Esophagus muscularis mucosa (tissue), 4 donors: Measurements from ENCODE around the gene ZNF234. TPM values are rescaled to one million over a fixed set of nuclear protein-coding genes. Genes with fewer than 3 reads are reported as not detected.
A peak's percentile ranks its signal among the peaks of the same experiment; 100 is the strongest.

Experiments
- DNase-seq: peaks from one replicate; pipeline ENCODE4 v3.0.0-alpha.2; 2017; ENCODE audit errors: extremely low spot score
- H3K27ac ChIP-seq, 4 donors: fragments of 200-600 bp; sonication (generic); replicated peaks in 1 of 4; 1 replicate in 3 of 4; 2 replicates in 1 of 4; pipeline ENCODE4 v1.5.1; 2016 to 2019; ENCODE audit warnings: mild to moderate bottlenecking in 1 of 4
- H3K27me3 ChIP-seq, 4 donors: fragments of 200-600 bp; sonication (generic); one replicate each; pipeline versions ENCODE4 v1.5.1 to v1.6.0; 2016 to 2019
- H3K36me3 ChIP-seq, 4 donors: fragments of 200-600 bp; sonication (generic); one replicate each; pipeline ENCODE4 v1.5.1; 2016 to 2019
- H3K4me1 ChIP-seq, 4 donors: fragments of 200-600 bp; sonication (generic); one replicate each; pipeline ENCODE4 v1.5.1; 2016 to 2019
- H3K4me3 ChIP-seq, 4 donors: fragments of 200-600 bp; sonication (generic); 1 replicate in 2 of 4; 2 replicates in 2 of 4; pipeline ENCODE4 v1.5.1; 2016 to 2019; ENCODE audit warnings: mild to moderate bottlenecking in 4 of 4, moderate library complexity in 1 of 4
- H3K9me3 ChIP-seq, 4 donors: fragments of 200-600 bp; sonication (generic); 1 replicate in 3 of 4; 2 replicates in 1 of 4; pipeline ENCODE4 v1.5.1; 2016 to 2019
- EP300 ChIP-seq: sonication (generic); formaldehyde crosslinking; IDR thresholded peaks from one replicate; pipeline ENCODE4 v1.6.1; 2017; ENCODE audit warnings: antibody characterized with exemption
- POLR2A ChIP-seq: fragments of 450-650 bp; IDR thresholded peaks from one replicate; pipeline ENCODE4 v1.6.1; 2017; ENCODE audit warnings: antibody characterized with exemption, moderate library complexity, mild to moderate bottlenecking, low read depth
- POLR2AphosphoS5 ChIP-seq, 2 donors: sonication (generic); formaldehyde crosslinking; IDR thresholded peaks; one replicate each; pipeline ENCODE4 v1.6.1; 2017; ENCODE audit warnings: antibody characterized with exemption in 2 of 2
- WGBS: methylation state at CpG from one replicate; pipeline ENCODE4 v1.1.5; 2018; 5-methylcytosine and 5-hydroxymethylcytosine counted together
- intact Hi-C: fragments of 100-400 bp; cut with DNase I; formaldehyde crosslinking; loops from one replicate; pipeline ENCODE4 v1.15.1; 2023
- total RNA-seq, 4 donors: library from RNA; depleted of rRNA; stranded (reverse); fragments of >200 nt; gene quantifications; one replicate each; pipeline versions ENCODE4 v1.1.0 to v1.2.1, GENCODE V29; 2016
- TF ChIP-seq, protein P1 (sequence below), 3 experiments: fragments of 200-600 bp in 2 of 3; fragments of 450-650 bp in 1 of 3; sonication (generic) in 2 of 3; IDR thresholded peaks; one replicate each; pipeline ENCODE4 v1.5.1; 2017 to 2019; ENCODE audit warnings: antibody characterized with exemption in 3 of 3, mild to moderate bottlenecking in 2 of 3, moderate library complexity in 1 of 3

ZNF234 gene
- 1 to 10 TPM; 5.4 to 7.0 (median 5.7) TPM for total RNA-seq

DNA sequence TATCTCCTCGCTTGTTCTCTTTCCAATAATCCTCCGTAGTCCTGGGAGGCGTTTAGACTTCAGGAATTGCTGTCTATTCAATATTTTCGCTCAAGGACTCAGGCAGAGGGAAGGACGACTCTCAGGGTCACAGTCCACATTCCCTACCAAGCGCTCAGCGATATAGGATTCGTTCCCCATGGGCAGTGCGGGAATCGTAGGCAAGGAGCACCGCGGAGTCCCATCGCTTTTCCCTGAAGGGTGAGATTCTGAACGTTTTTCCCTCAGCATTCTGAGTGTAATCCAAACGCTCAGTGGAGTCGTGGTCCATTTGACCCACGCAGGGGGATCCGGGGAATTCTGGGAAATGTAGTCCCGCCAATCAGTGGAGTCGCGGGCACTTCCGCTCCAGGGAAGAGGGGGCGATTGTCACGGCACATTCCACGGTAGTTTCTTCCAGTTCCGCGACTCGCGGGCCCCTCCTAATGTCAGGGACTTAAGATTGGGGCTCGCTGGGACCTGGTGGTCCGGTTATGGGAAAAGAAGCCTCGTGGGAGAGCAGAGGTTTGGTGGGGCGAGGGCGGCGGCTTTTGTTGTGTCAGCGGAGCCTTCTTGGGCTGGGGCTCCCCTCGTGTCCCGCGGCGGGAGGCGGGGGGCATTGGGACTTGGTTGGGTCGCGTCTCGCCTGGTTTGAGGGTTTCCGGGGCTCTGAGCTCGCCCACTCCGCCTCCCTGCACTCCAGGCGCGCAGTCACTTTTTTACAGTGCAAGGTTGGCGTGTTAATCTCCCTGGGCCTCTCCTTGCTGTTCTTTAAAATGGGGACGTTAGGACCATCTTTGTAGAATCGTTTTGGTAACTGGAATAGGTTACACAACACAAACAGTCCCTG, at the start of gene ZNF234:
Gene ZNF234 (plus strand): TSS at position 364 of the 868 bp plus-strand sequence. CDS start 3,079 bp downstream, outside the sequence.
- WGBS, result 0% methylated on average over 17 of the region's 52 CpGs
- peaks cover 11 to 26% (median 21%) of the 10 kb centered on the region in 4 donors for H3K36me3 ChIP-seq
- H3K27me3 ChIP-seq, result no peaks in the 10 kb centered on the region
- H3K9me3 ChIP-seq, result no peaks in the 10 kb centered on the region
- H3K4me3 ChIP-seq, result peak within 1 kb of the TSS; percentile 72 to 83 (median 77)
- intact Hi-C loops, result loop anchor here (2.0 kb wide), 1 partner anchor 19 kb away; no protein-coding TSS in a partner anchor
- peak within 1 kb of the TSS; percentile 76 to 83 (median 82) for H3K27ac ChIP-seq
- peak; percentile 73 to 74 for TF ChIP-seq POLR2AphosphoS5 (IDR thresholded peaks at IDR 0.05)
- no peak for TF ChIP-seq EP300
- DNase-seq, result peak; percentile 95
- H3K4me1 ChIP-seq, result peaks cover 9 to 23% (median 19%) of the 10 kb centered on the region in 4 donors

DNA sequence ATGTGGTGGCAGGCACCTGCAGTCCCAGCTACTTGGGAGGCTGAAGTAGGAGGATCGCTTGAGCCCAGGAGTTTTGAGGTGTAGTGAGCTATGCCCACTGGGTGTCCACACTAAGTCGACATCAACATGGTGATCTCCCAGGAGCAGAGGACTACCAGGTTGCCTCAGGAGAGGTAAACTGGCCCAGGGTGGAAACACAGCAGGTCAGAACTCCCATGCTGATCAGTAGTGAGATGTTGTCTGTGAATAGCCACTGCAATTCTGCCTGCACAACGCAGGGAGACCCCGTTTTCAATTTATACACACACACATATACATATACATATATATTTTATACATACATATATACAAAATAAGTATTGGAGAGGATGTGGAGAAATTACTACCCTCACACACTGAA, 49.2 kb upstream of the ZNF234 start:
- intact Hi-C loops, result no loop called here

DNA sequence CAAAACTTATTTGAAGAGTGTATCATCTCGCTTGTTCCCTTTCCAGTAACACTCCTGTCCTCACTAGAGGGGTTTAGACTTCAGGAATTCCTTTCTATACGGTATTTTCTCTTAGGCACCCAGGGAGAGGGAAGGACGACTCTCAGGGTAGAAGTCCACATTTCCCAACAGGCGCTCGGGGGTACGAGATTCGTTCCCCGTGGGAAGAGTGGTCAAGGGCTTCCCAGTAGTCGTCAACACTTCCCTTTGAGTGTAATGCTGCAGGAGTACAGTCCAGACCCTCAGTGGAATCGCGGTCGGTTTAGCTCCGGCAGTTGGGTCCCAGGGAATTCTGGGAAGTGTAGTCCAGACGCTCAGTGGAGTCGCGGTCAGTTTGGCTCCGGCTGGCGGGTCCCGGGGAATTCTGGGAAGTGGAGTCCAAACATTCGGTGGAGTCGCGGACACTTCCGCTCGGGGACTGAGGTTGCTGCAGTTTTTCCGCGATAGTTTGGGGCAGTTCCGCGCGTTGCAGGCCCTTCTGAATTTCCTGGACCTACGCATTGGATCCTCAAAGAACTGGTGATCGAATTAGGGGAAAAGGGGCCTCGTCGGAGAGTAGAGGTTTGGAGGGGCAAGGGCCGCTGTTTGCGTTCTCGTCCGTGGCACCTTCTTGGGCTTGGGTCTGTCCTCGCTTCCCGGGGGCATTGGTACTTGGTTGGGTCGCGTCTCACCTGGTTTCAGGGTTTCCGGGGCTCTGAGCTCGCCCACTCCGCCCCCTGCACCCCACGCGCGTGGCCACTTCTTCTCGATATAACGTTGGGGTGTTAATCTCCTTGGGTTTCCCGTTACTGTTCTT, 47.2 kb upstream of the ZNF234 start, which contains the start of gene ZNF224:
Gene ZNF224 (plus strand): TSS at position 431 of the 835 bp plus-strand sequence. CDS start 3,513 bp downstream, outside the sequence.
- DNase-seq, result peak; percentile 97
- Histone ChIP-seq H3K4me1 (peaks cover 7 to 22% (median 17%) of the 10 kb centered on the region in 4 donors), H3K4me3 (peak within 1 kb of the TSS; percentile 59 to 76 (median 72)), H3K27ac (peak within 1 kb of the TSS; percentile 68 to 79 (median 78)), H3K9me3 (peaks cover 0 to 5% (median 0%) of the 10 kb centered on the region in 4 donors), H3K36me3 (peaks cover 15 to 28% (median 24%) of the 10 kb centered on the region in 4 donors), H3K27me3 (no peaks in the 10 kb centered on the region)
- intact Hi-C loops, result loop anchor here (2.0 kb wide), 2 partner anchors 19 to 21 kb away; partner anchors contain the start of genes ZNF225 and ZNF284
- under 1% methylated on average over 40 of the region's 50 CpGs for WGBS
- TF ChIP-seq POLR2AphosphoS5 (IDR thresholded peaks at IDR 0.05), result peak; percentile 77 to 79
- TF ChIP-seq EP300, result no peak
- TF ChIP-seq POLR2A, result no peak
- TF ChIP-seq, protein P1, sequence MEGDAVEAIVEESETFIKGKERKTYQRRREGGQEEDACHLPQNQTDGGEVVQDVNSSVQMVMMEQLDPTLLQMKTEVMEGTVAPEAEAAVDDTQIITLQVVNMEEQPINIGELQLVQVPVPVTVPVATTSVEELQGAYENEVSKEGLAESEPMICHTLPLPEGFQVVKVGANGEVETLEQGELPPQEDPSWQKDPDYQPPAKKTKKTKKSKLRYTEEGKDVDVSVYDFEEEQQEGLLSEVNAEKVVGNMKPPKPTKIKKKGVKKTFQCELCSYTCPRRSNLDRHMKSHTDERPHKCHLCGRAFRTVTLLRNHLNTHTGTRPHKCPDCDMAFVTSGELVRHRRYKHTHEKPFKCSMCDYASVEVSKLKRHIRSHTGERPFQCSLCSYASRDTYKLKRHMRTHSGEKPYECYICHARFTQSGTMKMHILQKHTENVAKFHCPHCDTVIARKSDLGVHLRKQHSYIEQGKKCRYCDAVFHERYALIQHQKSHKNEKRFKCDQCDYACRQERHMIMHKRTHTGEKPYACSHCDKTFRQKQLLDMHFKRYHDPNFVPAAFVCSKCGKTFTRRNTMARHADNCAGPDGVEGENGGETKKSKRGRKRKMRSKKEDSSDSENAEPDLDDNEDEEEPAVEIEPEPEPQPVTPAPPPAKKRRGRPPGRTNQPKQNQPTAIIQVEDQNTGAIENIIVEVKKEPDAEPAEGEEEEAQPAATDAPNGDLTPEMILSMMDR (IDR thresholded peaks at IDR 0.05), result no peak

More for the DNA sequence above, 49.2 kb upstream of the ZNF234 start:
- no peak for TF ChIP-seq POLR2AphosphoS5 (IDR thresholded peaks at IDR 0.05)
- no peak for TF ChIP-seq EP300
- TF ChIP-seq, protein P1 (IDR thresholded peaks at IDR 0.05), result no peak
- no peak for TF ChIP-seq POLR2A
- H3K4me1 ChIP-seq, result peaks cover 7 to 22% (median 17%) of the 10 kb centered on the region in 4 donors
- no peak overlapping the region for H3K27ac ChIP-seq
- peaks cover 0 to 5% (median 0%) of the 10 kb centered on the region in 4 donors for H3K9me3 ChIP-seq
- 61% methylated on average over 4 of the region's 4 CpGs for WGBS
- H3K4me3 ChIP-seq, result no peak overlapping the region
- H3K27me3 ChIP-seq, result no peaks in the 10 kb centered on the region
- H3K36me3 ChIP-seq, result peaks cover under 1 to 23% (median 6%) of the 10 kb centered on the region in 4 donors
- no peak for DNase-seq

DNA sequence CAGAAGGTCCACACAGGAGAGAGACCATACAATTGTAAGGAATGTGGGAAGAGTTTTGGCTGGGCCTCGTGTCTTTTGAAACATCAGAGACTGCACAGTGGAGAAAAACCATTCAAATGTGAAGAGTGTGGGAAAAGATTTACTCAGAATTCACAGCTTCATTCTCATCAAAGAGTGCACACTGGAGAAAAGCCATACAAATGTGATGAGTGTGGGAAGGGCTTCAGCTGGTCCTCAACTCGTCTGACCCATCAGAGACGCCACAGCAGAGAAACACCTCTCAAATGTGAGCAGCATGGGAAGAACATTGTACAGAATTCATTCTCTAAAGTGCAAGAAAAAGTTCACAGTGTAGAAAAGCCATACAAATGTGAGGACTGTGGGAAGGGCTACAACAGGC, 33.6 kb upstream of the ZNF234 start:
- intact Hi-C loops, result no loop called here
- DNase-seq, result no peak
- TF ChIP-seq POLR2A (no peak), EP300 (no peak)
- TF ChIP-seq, protein P1 (IDR thresholded peaks at IDR 0.05), result no peak
- H3K27ac ChIP-seq, result no peak overlapping the region
- peaks cover 8 to 11% (median 10%) of the 10 kb centered on the region in 4 donors for H3K4me1 ChIP-seq
- no peak overlapping the region for H3K4me3 ChIP-seq
- H3K27me3 ChIP-seq, result no peaks in the 10 kb centered on the region
- peaks cover 0 to 91% (median 57%) of the 10 kb centered on the region in 4 donors for H3K9me3 ChIP-seq
- peaks cover 37 to 57% (median 49%) of the 10 kb centered on the region in 4 donors for H3K36me3 ChIP-seq
- 100% methylated on average over 3 of the region's 3 CpGs for WGBS
